Measurements from ENCODE around the gene MSI2. TPM values are rescaled to one million over a fixed set of nuclear protein-coding genes. Genes with fewer than 3 reads are reported as not detected.

Gene MSI2
- total and polyA plus RNA-seq, 2 donors (not counting 1 experiment from before 2014, with no cell fraction given) = 16.1 to 196 TPM

GRCh38 chr17:57412520-57413096 is 156.3 kb downstream of the MSI2 start:
- H3K27me3 Mint-ChIP-seq = no peaks in the 10 kb centered on the region
- H3K4me3 ChIP-seq (ENCODE audit: control extremely low read depth in 1 of 5, extremely low read depth in 1 of 5, insufficient read depth in 1 of 5, low read depth in 2 of 5, low read length in 4 of 5) = no peak overlapping the region
- TF ChIP-seq CTCF (IDR thresholded peaks at IDR 0.05) = no peak
- peaks cover 62% of the 10 kb centered on the region for H3K79me2 ChIP-seq (ENCODE audit: control insufficient read depth, insufficient read depth, low read length)
- H3K9me3 ChIP-seq (ENCODE audit: control extremely low read depth in 1 of 3, control insufficient read depth in 2 of 3, insufficient read depth in 1 of 3, low read length in 2 of 3) = peaks cover 0 to 4% (median 0%) of the 10 kb centered on the region in 3 donors
- POLR2A ChIA-PET = no interaction called here
- CTCF ChIA-PET = interaction anchor here (0.6 kb wide), 1 partner anchor 169 kb away, joined by 3 read pairs; no protein-coding TSS in a partner anchor
- intact Hi-C loops (cut with micrococcal nuclease) = no loop called here
- no peak overlapping the region for H3K27ac ChIP-seq (ENCODE audit: low read length in 2 of 2)
- H3K27me3 ChIP-seq (replicated peaks in 1 of 4; ENCODE audit: control extremely low read depth in 1 of 4, control insufficient read depth in 3 of 4, insufficient read depth in 4 of 4, low read length in 3 of 4) = no peaks in the 10 kb centered on the region
- no peak overlapping the region for H3K27ac Mint-ChIP-seq
- H3K36me3 ChIP-seq (replicated peaks in 1 of 2; ENCODE audit: control extremely low read depth in 1 of 2, control insufficient read depth in 1 of 2, extremely low read depth in 1 of 2, insufficient read depth in 2 of 2, low read length in 1 of 2) = no peaks in the 10 kb centered on the region
- H3K9ac ChIP-seq (ENCODE audit: low read length) = no peak overlapping the region
- peaks cover 11 to 14% of the 10 kb centered on the region in 2 donors for H3K4me1 ChIP-seq (ENCODE audit: control insufficient read depth in 2 of 2, insufficient read depth in 2 of 2, low read length in 2 of 2)
- H3K4me2 ChIP-seq (replicated peaks; ENCODE audit: low read depth, low read length, poor library complexity, severe bottlenecking) = no peak overlapping the region
- no peak overlapping the region for H2AFZ ChIP-seq (ENCODE audit: insufficient read depth, low read depth, low read length, poor library complexity, severe bottlenecking)
- 100% methylated on average over 1 of the region's 2 CpGs for WGBS (ENCODE audit: insufficient coverage)
- no peak overlapping the region for H3K4me3 Mint-ChIP-seq
- H3K4me1 Mint-ChIP-seq = peaks cover 26% of the 10 kb centered on the region
- DNase-seq (no peak), ATAC-seq (ENCODE audit: low read depth) (no peak)
- peaks cover 15% of the 10 kb centered on the region for H4K20me1 ChIP-seq (ENCODE audit: control insufficient read depth, insufficient read depth, low read length, poor library complexity, severe bottlenecking)
- H3K9me3 Mint-ChIP-seq (ENCODE audit: insufficient read depth) = no peaks in the 10 kb centered on the region

GRCh38 chr17:57413848-57414651 is 157.7 kb downstream of the MSI2 start:
- ATAC-seq (ENCODE audit: low read depth) (no peak), DNase-seq (no peak)
- Histone ChIP-seq H3K4me3 (ENCODE audit: control extremely low read depth in 1 of 5, extremely low read depth in 1 of 5, insufficient read depth in 1 of 5, low read depth in 2 of 5, low read length in 4 of 5) (no peak overlapping the region), H3K4me1 (ENCODE audit: control insufficient read depth in 2 of 2, insufficient read depth in 2 of 2, low read length in 2 of 2) (no peaks in the 10 kb centered on the region), H3K4me2 (replicated peaks; ENCODE audit: low read depth, low read length, poor library complexity, severe bottlenecking) (no peak overlapping the region), H3K36me3 (replicated peaks in 1 of 2; ENCODE audit: control extremely low read depth in 1 of 2, control insufficient read depth in 1 of 2, extremely low read depth in 1 of 2, insufficient read depth in 2 of 2, low read length in 1 of 2) (no peaks in the 10 kb centered on the region), H3K9ac (ENCODE audit: low read length) (no peak overlapping the region), H3K79me2 (ENCODE audit: control insufficient read depth, insufficient read depth, low read length) (peaks cover 58% of the 10 kb centered on the region), H2AFZ (ENCODE audit: insufficient read depth, low read depth, low read length, poor library complexity, severe bottlenecking) (no peak overlapping the region), H3K27ac (ENCODE audit: low read length in 2 of 2) (no peak overlapping the region), H4K20me1 (ENCODE audit: control insufficient read depth, insufficient read depth, low read length, poor library complexity, severe bottlenecking) (peaks cover 16% of the 10 kb centered on the region), H3K27me3 (replicated peaks in 1 of 4; ENCODE audit: control extremely low read depth in 1 of 4, control insufficient read depth in 3 of 4, insufficient read depth in 4 of 4, low read length in 3 of 4) (no peaks in the 10 kb centered on the region), H3K9me3 (ENCODE audit: control extremely low read depth in 1 of 3, control insufficient read depth in 2 of 3, insufficient read depth in 1 of 3, low read length in 2 of 3) (peaks cover 0 to 4% (median 0%) of the 10 kb centered on the region in 3 donors)
- ChIA-PET CTCF (no interaction called here), POLR2A (no interaction called here)
- Mint-ChIP-seq H3K4me1 (peaks cover 19% of the 10 kb centered on the region), H3K27me3 (no peaks in the 10 kb centered on the region), H3K9me3 (ENCODE audit: insufficient read depth) (no peaks in the 10 kb centered on the region), H3K4me3 (no peak overlapping the region), H3K27ac (no peak overlapping the region)
- TF ChIP-seq EZH2 (IDR thresholded peaks at IDR 0.05; ENCODE audit: borderline replicate concordance, insufficient read depth, low read depth, low read length, poor library complexity, severe bottlenecking) = no peak
- TF ChIP-seq CTCF (IDR thresholded peaks at IDR 0.05) = no peak
- WGBS (ENCODE audit: insufficient coverage) = 100% methylated on average over 3 of the region's 9 CpGs
- intact Hi-C loops (cut with micrococcal nuclease) = no loop called here

All from B cell (primary cell).